NT2/D1 (cell line): ENCODE measurements around the gene MBD3L2.

Experiments
- YY1 ChIP-seq: IDR thresholded peaks from 2 replicates; pipeline ENCODE4 v1.6.1; 2011; ENCODE audit not compliant: insufficient read length, insufficient read depth
- ZNF274 ChIP-seq: IDR thresholded peaks from 2 replicates; pipeline ENCODE4 v1.6.1; 2011; ENCODE audit warnings: mild to moderate bottlenecking, low read depth, low read length

GRCh38 chr19:7098701-7099596, 49.8 kb downstream of the MBD3L2 start:
- no peak for TF ChIP-seq ZNF274
- no peak for TF ChIP-seq YY1
